ENCODE data around the gene SARNP. TPM values are rescaled to one million over a fixed set of nuclear protein-coding genes. Genes with fewer than 3 reads are reported as not detected.

The SARNP gene
- total and polyA plus RNA-seq, 4 experiments from 2014 or later: 47.7 to 122 (median 69.8) TPM

- Histone ChIP-seq H3K4me3 (ENCODE audit: low read length in 2 of 2) (peak overlapping the region; percentile 76 to 80), H3K27ac (ENCODE audit: low read depth, low read length) (peak overlapping the region; percentile 75), H3K36me3 (ENCODE audit: insufficient read depth, low read length) (peaks cover 45% of the 10 kb centered on the region), H3K4me1 (ENCODE audit: insufficient read depth, low read length) (peaks cover 48% of the 10 kb centered on the region), H3K9me3 (ENCODE audit: control insufficient read depth in 1 of 2, low read length in 2 of 2) (no peaks in the 10 kb centered on the region), H3K27me3 (ENCODE audit: insufficient read depth, low read length) (no peaks in the 10 kb centered on the region)
- peaks cover 22 to 49% of the 10 kb centered on the region in 2 donors for H3K36me3 Mint-ChIP-seq
- peaks cover 16 to 30% (median 22%) of the 10 kb centered on the region in 4 donors for H3K4me1 Mint-ChIP-seq
- no peak overlapping the region for H3K27ac Mint-ChIP-seq
- POLR2A ChIA-PET (ENCODE audit: partially characterized antibody): interaction anchor here (0.7 to 7.5 kb wide), 33 partner anchors 11 to 833 kb away, joined by 3 to 210 read pairs (median 5); partner anchors contain the start of genes BLOC1S1, CNPY2, DGKA and DNAJC14
- CTCF ChIA-PET (ENCODE audit: partially characterized antibody): interaction anchor here (0.6 to 4.6 kb wide), 20 partner anchors 8 to 211 kb away, joined by 3 to 39 read pairs (median 5); partner anchors contain the start of genes DGKA, DNAJC14, RAB5B and SUOX
- H3K4me3 Mint-ChIP-seq: no peak overlapping the region
- intact Hi-C loops (cut with micrococcal nuclease): loop anchor here (1.0 to 10.0 kb wide), 3 partner anchors 112 to 833 kb away; partner anchors contain the start of genes PA2G4 and TESPA1
- no peaks in the 10 kb centered on the region for H3K9me3 Mint-ChIP-seq
- no peak for DNase-seq
- no peaks in the 10 kb centered on the region for H3K27me3 Mint-ChIP-seq
Measured at GRCh38 chr12:55818140-55818728, 710 bp upstream of the SARNP start.

- no peak overlapping the region for H3K4me3 Mint-ChIP-seq
- no peaks in the 10 kb centered on the region for H3K27me3 Mint-ChIP-seq
- intact Hi-C loops (cut with micrococcal nuclease): loop anchor here (1.0 to 10.0 kb wide), 9 partner anchors 12 to 832 kb away; partner anchors contain the start of genes DNAJC14, GDF11, PA2G4 and PYM1
- peaks cover 29 to 43% (median 31%) of the 10 kb centered on the region in 4 donors for H3K4me1 Mint-ChIP-seq
- ChIA-PET POLR2A (ENCODE audit: partially characterized antibody) (interaction anchor here (1.0 to 7.5 kb wide), 17 partner anchors 12 to 499 kb away, joined by 3 to 210 read pairs (median 13); partner anchors contain the start of genes BLOC1S1, CNPY2, DGKA and DNAJC14), CTCF (ENCODE audit: partially characterized antibody) (interaction anchor here (0.7 to 4.6 kb wide), 13 partner anchors 9 to 212 kb away, joined by 3 to 39 read pairs (median 5); partner anchors contain the start of genes DNAJC14 and PYM1)
- peak overlapping the region; percentile 88 for H3K27ac ChIP-seq (ENCODE audit: low read depth, low read length)
- H3K4me3 ChIP-seq (ENCODE audit: low read length in 2 of 2): peak overlapping the region; percentile 76 to 96
- H3K36me3 ChIP-seq (ENCODE audit: insufficient read depth, low read length): peaks cover 37% of the 10 kb centered on the region
- H3K4me1 ChIP-seq (ENCODE audit: insufficient read depth, low read length): peaks cover 57% of the 10 kb centered on the region
- no peaks in the 10 kb centered on the region for H3K27me3 ChIP-seq (ENCODE audit: insufficient read depth, low read length)
- H3K36me3 Mint-ChIP-seq: peaks cover 20 to 42% of the 10 kb centered on the region in 2 donors
- H3K9me3 Mint-ChIP-seq: no peaks in the 10 kb centered on the region
- DNase-seq: peak in 1 of 5 donors; percentile 4
- H3K9me3 ChIP-seq (ENCODE audit: control insufficient read depth in 1 of 2, low read length in 2 of 2): no peaks in the 10 kb centered on the region
- no peak overlapping the region for H3K27ac Mint-ChIP-seq
Measured at GRCh38 chr12:55816881-55817344, 611 bp downstream of the SARNP start.

GRCh38 chr12:55815473-55815872 lies 2.1 kb downstream of the SARNP start:
- Mint-ChIP-seq H3K4me3 (peak overlapping the region in 4 of 8 donors; percentile 31 to 77 (median 75)), H3K27me3 (no peaks in the 10 kb centered on the region), H3K36me3 (peaks cover 21 to 38% of the 10 kb centered on the region in 2 donors), H3K4me1 (peaks cover 36 to 51% (median 39%) of the 10 kb centered on the region in 4 donors), H3K27ac (no peak overlapping the region), H3K9me3 (no peaks in the 10 kb centered on the region)
- Histone ChIP-seq H3K9me3 (ENCODE audit: control insufficient read depth in 1 of 2, low read length in 2 of 2) (no peaks in the 10 kb centered on the region), H3K4me1 (ENCODE audit: insufficient read depth, low read length) (peaks cover 66% of the 10 kb centered on the region), H3K27ac (ENCODE audit: low read depth, low read length) (no peak overlapping the region), H3K4me3 (ENCODE audit: low read length in 2 of 2) (no peak overlapping the region), H3K27me3 (ENCODE audit: insufficient read depth, low read length) (no peaks in the 10 kb centered on the region), H3K36me3 (ENCODE audit: insufficient read depth, low read length) (peaks cover 24% of the 10 kb centered on the region)
- intact Hi-C loops (cut with micrococcal nuclease): loop anchor here (5.0 to 10.0 kb wide), 2 partner anchors 287 to 831 kb away; partner anchors contain the start of genes PA2G4 and TESPA1
- CTCF ChIA-PET (ENCODE audit: partially characterized antibody): interaction anchor here (1.1 to 3.2 kb wide), 4 partner anchors 32 to 124 kb away, joined by 3 to 19 read pairs (median 5); no protein-coding TSS in a partner anchor
- POLR2A ChIA-PET (ENCODE audit: partially characterized antibody): interaction anchor here (6.5 to 7.5 kb wide), 2 partner anchors 14 to 115 kb away, joined by 203 to 210 read pairs; partner anchors contain the start of genes DGKA, DNAJC14 and PYM1
- no peak for DNase-seq

- POLR2A ChIA-PET (ENCODE audit: partially characterized antibody): interaction anchor here (0.7 to 1.8 kb wide), 6 partner anchors 15 to 125 kb away, joined by 3 to 6 read pairs (median 3); partner anchors contain the start of gene DGKA
- no peak for DNase-seq
- intact Hi-C loops (cut with micrococcal nuclease): loop anchor here (10.0 kb wide), 1 partner anchor 829 kb away; the partner anchor contains the start of gene TESPA1
- peaks cover 36 to 51% (median 39%) of the 10 kb centered on the region in 4 donors for H3K4me1 Mint-ChIP-seq
- H3K4me1 ChIP-seq (ENCODE audit: insufficient read depth, low read length): peaks cover 61% of the 10 kb centered on the region
- no peaks in the 10 kb centered on the region for H3K27me3 ChIP-seq (ENCODE audit: insufficient read depth, low read length)
- no peak overlapping the region for H3K27ac ChIP-seq (ENCODE audit: low read depth, low read length)
- H3K36me3 Mint-ChIP-seq: peaks cover 12 to 35% of the 10 kb centered on the region in 2 donors
- no peaks in the 10 kb centered on the region for H3K27me3 Mint-ChIP-seq
- H3K4me3 ChIP-seq (ENCODE audit: low read length in 2 of 2): no peak overlapping the region
- H3K9me3 ChIP-seq (ENCODE audit: control insufficient read depth in 1 of 2, low read length in 2 of 2): no peaks in the 10 kb centered on the region
- peak overlapping the region in 5 of 7 donors; percentile 4 to 86 (median 36) for H3K27ac Mint-ChIP-seq
- H3K36me3 ChIP-seq (ENCODE audit: insufficient read depth, low read length): peaks cover 14% of the 10 kb centered on the region
- no peaks in the 10 kb centered on the region for H3K9me3 Mint-ChIP-seq
- H3K4me3 Mint-ChIP-seq: peak overlapping the region in 3 of 8 donors; percentile 1 to 35 (median 2)
- CTCF ChIA-PET (ENCODE audit: partially characterized antibody): interaction anchor here (1.0 to 1.3 kb wide), 2 partner anchors 9 to 126 kb away, joined by 3 read pairs; no protein-coding TSS in a partner anchor
Measured at GRCh38 chr12:55814257-55814656, 3.3 kb downstream of the SARNP start.

GRCh38 chr12:55812088-55812487 lies 5.4 kb downstream of the SARNP start:
- Mint-ChIP-seq H3K4me3 (peak overlapping the region in 2 of 8 donors; percentile 6 to 56), H3K36me3 (peaks cover 12 to 41% of the 10 kb centered on the region in 2 donors), H3K27me3 (no peaks in the 10 kb centered on the region), H3K9me3 (no peaks in the 10 kb centered on the region), H3K27ac (peak overlapping the region in 6 of 7 donors; percentile 8 to 76 (median 48)), H3K4me1 (peaks cover 31 to 53% (median 38%) of the 10 kb centered on the region in 4 donors)
- DNase-seq: no peak
- Histone ChIP-seq H3K27ac (ENCODE audit: low read depth, low read length) (no peak overlapping the region), H3K9me3 (ENCODE audit: control insufficient read depth in 1 of 2, low read length in 2 of 2) (no peaks in the 10 kb centered on the region), H3K4me3 (ENCODE audit: low read length in 2 of 2) (no peak overlapping the region), H3K4me1 (ENCODE audit: insufficient read depth, low read length) (peaks cover 52% of the 10 kb centered on the region), H3K36me3 (ENCODE audit: insufficient read depth, low read length) (peaks cover 22% of the 10 kb centered on the region), H3K27me3 (ENCODE audit: insufficient read depth, low read length) (no peaks in the 10 kb centered on the region)
- intact Hi-C loops (cut with micrococcal nuclease): loop anchor here (10.0 kb wide), 1 partner anchor 827 kb away; the partner anchor contains the start of gene TESPA1
- POLR2A ChIA-PET (ENCODE audit: partially characterized antibody): interaction anchor here (0.6 to 1.4 kb wide), 3 partner anchors 74 to 148 kb away, joined by 3 to 5 read pairs (median 3); no protein-coding TSS in a partner anchor
- CTCF ChIA-PET (ENCODE audit: partially characterized antibody): interaction anchor here (1.0 to 1.3 kb wide), 3 partner anchors 11 to 81 kb away, joined by 3 to 4 read pairs (median 3); no protein-coding TSS in a partner anchor

GRCh38 chr12:55809274-55809673 lies 8.2 kb downstream of the SARNP start:
- Histone ChIP-seq H3K36me3 (ENCODE audit: insufficient read depth, low read length) (peaks cover 15% of the 10 kb centered on the region), H3K27ac (ENCODE audit: low read depth, low read length) (no peak overlapping the region), H3K27me3 (ENCODE audit: insufficient read depth, low read length) (no peaks in the 10 kb centered on the region), H3K9me3 (ENCODE audit: control insufficient read depth in 1 of 2, low read length in 2 of 2) (no peaks in the 10 kb centered on the region), H3K4me1 (ENCODE audit: insufficient read depth, low read length) (peaks cover 29% of the 10 kb centered on the region), H3K4me3 (ENCODE audit: low read length in 2 of 2) (no peak overlapping the region)
- intact Hi-C loops (cut with micrococcal nuclease): no loop called here
- no peak for DNase-seq
- H3K4me1 Mint-ChIP-seq: peaks cover 26 to 47% (median 37%) of the 10 kb centered on the region in 4 donors
- no peaks in the 10 kb centered on the region for H3K27me3 Mint-ChIP-seq
- ChIA-PET CTCF (ENCODE audit: partially characterized antibody) (interaction anchor here (1.4 to 1.6 kb wide), 3 partner anchors 13 to 131 kb away, joined by 4 to 6 read pairs (median 4); no protein-coding TSS in a partner anchor), POLR2A (ENCODE audit: partially characterized antibody) (interaction anchor here (1.0 kb wide), 1 partner anchor 135 kb away, joined by 3 read pairs; no protein-coding TSS in a partner anchor)
- H3K27ac Mint-ChIP-seq: no peak overlapping the region
- no peaks in the 10 kb centered on the region for H3K9me3 Mint-ChIP-seq
- peaks cover 9 to 42% of the 10 kb centered on the region in 2 donors for H3K36me3 Mint-ChIP-seq
- no peak overlapping the region for H3K4me3 Mint-ChIP-seq

Measured in CD4-positive, alpha-beta memory T cell (primary cell).